HEK293 (cell line): ENCODE measurements around the gene ENAM.

Experiments
- CTCF ChIA-PET: fragments of 350-600 bp; formaldehyde crosslinking; extraction: SDS; loops from one replicate; lab custom pipeline; 2021; ENCODE audit warnings: antibody characterized with exemption; lab: Yijun Ruan, JAX
- POLR2A ChIA-PET: fragments of 300-600 bp; formaldehyde crosslinking; extraction: SDS; loops from one replicate; lab custom pipeline; 2020; ENCODE audit warnings: antibody characterized with exemption, inconsistent platforms; lab: Yijun Ruan, JAX
- H3K27ac ChIP-seq: fragments of 200-500 bp; sonication (Bioruptor generic); 2 replicates; pipeline ENCODE4 v1.5.1; 2014; ENCODE audit warnings: low read depth, low read length, control low read depth, inconsistent platforms; ENCODE audit errors: extremely low read depth
- H3K36me3 ChIP-seq, 2 experiments: fragments of 200-500 bp in 1 of 2; sonication (Bioruptor generic) in 1 of 2; 1 replicate in 1 of 2; 2 replicates in 1 of 2; pipeline ENCODE4 v1.5.1; 2014 to 2017; ENCODE audit warnings: inconsistent platforms in 2 of 2, low read length in 2 of 2; ENCODE audit not compliant: control insufficient read depth in 2 of 2, insufficient read depth in 1 of 2
- H3K4me1 ChIP-seq: fragments of 200-500 bp; sonication (Bioruptor generic); 2 replicates; pipeline ENCODE4 v1.5.1; 2014; ENCODE audit warnings: mild to moderate bottlenecking, low read length, inconsistent platforms; ENCODE audit not compliant: control insufficient read depth, insufficient read depth
- H3K4me3 ChIP-seq: 2 replicates; pipeline ENCODE4 v1.5.1; 2011; ENCODE audit warnings: low read depth, mild to moderate bottlenecking, control low read depth, low read length, moderate library complexity
- H3K9me3 ChIP-seq: fragments of 200-500 bp; sonication (Bioruptor generic); 2 replicates; pipeline ENCODE4 v1.5.1; 2014; ENCODE audit warnings: low read depth, low read length, inconsistent platforms; ENCODE audit not compliant: control insufficient read depth, insufficient read depth
- EGR2 ChIP-seq: fragments of 450-650 bp; formaldehyde crosslinking; IDR thresholded peaks from 2 replicates; pipeline ENCODE4 v1.5.1; 2016; ENCODE audit warnings: low read depth, missing biosample characterization, missing genetic modification characterization
- GLI4 ChIP-seq: fragments of 450-650 bp; formaldehyde crosslinking; IDR thresholded peaks from 2 replicates; pipeline ENCODE4 v1.5.1; 2016; ENCODE audit warnings: missing biosample characterization, missing genetic modification characterization
- SCRT1 ChIP-seq: fragments of 450-650 bp; formaldehyde crosslinking; IDR thresholded peaks from 2 replicates; pipeline ENCODE4 v1.5.1; 2016; ENCODE audit warnings: missing biosample characterization, missing genetic modification characterization, borderline replicate concordance
- SP3 ChIP-seq: fragments of 450-650 bp; formaldehyde crosslinking; IDR thresholded peaks from 2 replicates; pipeline ENCODE4 v1.5.1; 2016; ENCODE audit warnings: missing biosample characterization, missing genetic modification characterization
- YY1 ChIP-seq: fragments of 450-650 bp; formaldehyde crosslinking; IDR thresholded peaks from 2 replicates; pipeline ENCODE4 v1.5.1; 2018; ENCODE audit warnings: missing biosample characterization, missing genetic modification characterization
- ZBTB10 ChIP-seq: fragments of 450-650 bp; formaldehyde crosslinking; IDR thresholded peaks from 2 replicates; pipeline ENCODE4 v1.5.1; 2016; ENCODE audit warnings: missing biosample characterization, missing genetic modification characterization
- ZFP37 ChIP-seq: fragments of 450-650 bp; formaldehyde crosslinking; IDR thresholded peaks from 2 replicates; pipeline ENCODE4 v1.5.1; 2016; ENCODE audit warnings: missing biosample characterization, missing genetic modification characterization
- ZNF174 ChIP-seq: fragments of 450-650 bp; formaldehyde crosslinking; IDR thresholded peaks from 2 replicates; pipeline ENCODE4 v1.5.0; 2017; ENCODE audit warnings: missing biosample characterization, mild to moderate bottlenecking, missing genetic modification characterization
- ZNF18 ChIP-seq: fragments of 450-650 bp; formaldehyde crosslinking; IDR thresholded peaks from 2 replicates; pipeline ENCODE4 v1.5.1; 2016; ENCODE audit warnings: missing biosample characterization, missing genetic modification characterization
- ZNF239 ChIP-seq: fragments of 450-650 bp; formaldehyde crosslinking; IDR thresholded peaks from 2 replicates; pipeline ENCODE4 v1.5.1; 2016; ENCODE audit warnings: missing biosample characterization, missing genetic modification characterization
- ZNF24 ChIP-seq: fragments of 450-650 bp; formaldehyde crosslinking; IDR thresholded peaks from 2 replicates; pipeline ENCODE4 v1.5.1; 2016; ENCODE audit warnings: missing biosample characterization, missing genetic modification characterization
- ZNF366 ChIP-seq: fragments of 450-650 bp; formaldehyde crosslinking; conservative IDR thresholded peaks from 2 replicates; pipeline ENCODE4 v1.5.1; 2016; ENCODE audit warnings: missing biosample characterization, missing genetic modification characterization
- ZNF423 ChIP-seq: fragments of 450-650 bp; formaldehyde crosslinking; IDR thresholded peaks from 2 replicates; pipeline ENCODE4 v1.5.1; 2016; ENCODE audit warnings: missing biosample characterization, missing genetic modification characterization
- ZNF629 ChIP-seq: fragments of 450-650 bp; formaldehyde crosslinking; IDR thresholded peaks from 2 replicates; pipeline ENCODE4 v1.5.1; 2017; ENCODE audit warnings: missing biosample characterization, missing genetic modification characterization
- ZNF654 ChIP-seq: fragments of 450-650 bp; formaldehyde crosslinking; IDR thresholded peaks from 2 replicates; pipeline ENCODE4 v1.5.1; 2016; ENCODE audit warnings: low read depth, missing biosample characterization, missing genetic modification characterization
- ZNF658 ChIP-seq: fragments of 450-650 bp; formaldehyde crosslinking; IDR thresholded peaks from 2 replicates; pipeline ENCODE4; 2016; ENCODE audit warnings: missing biosample characterization, missing genetic modification characterization
- ZNF830 ChIP-seq: fragments of 450-650 bp; IDR thresholded peaks from 2 replicates; pipeline ENCODE4 v1.5.0; 2018; ENCODE audit warnings: missing biosample characterization, missing genetic modification characterization, low read depth, mild to moderate bottlenecking, moderate library complexity
- ZSCAN30 ChIP-seq: fragments of 450-650 bp; IDR thresholded peaks from 2 replicates; pipeline ENCODE4 v1.5.1; 2018; ENCODE audit warnings: missing biosample characterization, mild to moderate bottlenecking, missing genetic modification characterization, moderate library complexity
- TF ChIP-seq, protein P1 (sequence below): fragments of 450-650 bp; formaldehyde crosslinking; optimal IDR thresholded peaks from 2 replicates; pipeline ENCODE3; 2016; ENCODE audit warnings: missing biosample characterization, mild to moderate bottlenecking, missing genetic modification characterization
- TF ChIP-seq, protein P2 (sequence below): fragments of 450-650 bp; formaldehyde crosslinking; IDR thresholded peaks from 2 replicates; pipeline ENCODE4 v1.5.1; 2016; ENCODE audit warnings: missing biosample characterization, missing genetic modification characterization

The ENAM gene

GRCh38 chr4:70589785-70590184 lies 38.8 kb upstream of the ENAM start:
- Histone ChIP-seq H3K27ac (no peak overlapping the region), H3K9me3 (no peaks in the 10 kb centered on the region), H3K4me3 (no peak overlapping the region), H3K4me1 (no peaks in the 10 kb centered on the region), H3K36me3 (no peaks in the 10 kb centered on the region)
- TF ChIP-seq EGR2: no peak
- TF ChIP-seq ZNF658 (tag by site-specific recombination): no peak
- TF ChIP-seq ZSCAN30: no peak
- TF ChIP-seq SP3 (tag by site-specific recombination): no peak
- no peak for TF ChIP-seq YY1
- TF ChIP-seq GLI4 (tag by site-specific recombination): no peak
- TF ChIP-seq ZNF174 (tag by site-specific recombination): no peak
- TF ChIP-seq ZNF366 (tag by site-specific recombination): no peak
- TF ChIP-seq ZNF18 (tag by site-specific recombination): no peak
- TF ChIP-seq, protein P1, sequence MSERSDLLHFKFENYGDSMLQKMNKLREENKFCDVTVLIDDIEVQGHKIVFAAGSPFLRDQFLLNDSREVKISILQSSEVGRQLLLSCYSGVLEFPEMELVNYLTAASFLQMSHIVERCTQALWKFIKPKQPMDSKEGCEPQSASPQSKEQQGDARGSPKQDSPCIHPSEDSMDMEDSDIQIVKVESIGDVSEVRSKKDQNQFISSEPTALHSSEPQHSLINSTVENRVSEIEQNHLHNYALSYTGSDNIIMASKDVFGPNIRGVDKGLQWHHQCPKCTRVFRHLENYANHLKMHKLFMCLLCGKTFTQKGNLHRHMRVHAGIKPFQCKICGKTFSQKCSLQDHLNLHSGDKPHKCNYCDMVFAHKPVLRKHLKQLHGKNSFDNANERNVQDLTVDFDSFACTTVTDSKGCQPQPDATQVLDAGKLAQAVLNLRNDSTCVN (tag by site-specific recombination): no peak
- TF ChIP-seq SCRT1 (tag by site-specific recombination): no peak
- TF ChIP-seq ZBTB10 (tag by site-specific recombination): no peak
- no peak for TF ChIP-seq ZNF239 (tag by site-specific recombination)
- no peak for TF ChIP-seq ZNF629 (tag by site-specific recombination)
- TF ChIP-seq, protein P2, sequence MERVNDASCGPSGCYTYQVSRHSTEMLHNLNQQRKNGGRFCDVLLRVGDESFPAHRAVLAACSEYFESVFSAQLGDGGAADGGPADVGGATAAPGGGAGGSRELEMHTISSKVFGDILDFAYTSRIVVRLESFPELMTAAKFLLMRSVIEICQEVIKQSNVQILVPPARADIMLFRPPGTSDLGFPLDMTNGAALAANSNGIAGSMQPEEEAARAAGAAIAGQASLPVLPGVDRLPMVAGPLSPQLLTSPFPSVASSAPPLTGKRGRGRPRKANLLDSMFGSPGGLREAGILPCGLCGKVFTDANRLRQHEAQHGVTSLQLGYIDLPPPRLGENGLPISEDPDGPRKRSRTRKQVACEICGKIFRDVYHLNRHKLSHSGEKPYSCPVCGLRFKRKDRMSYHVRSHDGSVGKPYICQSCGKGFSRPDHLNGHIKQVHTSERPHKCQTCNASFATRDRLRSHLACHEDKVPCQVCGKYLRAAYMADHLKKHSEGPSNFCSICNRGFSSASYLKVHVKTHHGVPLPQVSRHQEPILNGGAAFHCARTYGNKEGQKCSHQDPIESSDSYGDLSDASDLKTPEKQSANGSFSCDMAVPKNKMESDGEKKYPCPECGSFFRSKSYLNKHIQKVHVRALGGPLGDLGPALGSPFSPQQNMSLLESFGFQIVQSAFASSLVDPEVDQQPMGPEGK: no peak
- TF ChIP-seq ZFP37 (tag by site-specific recombination): no peak
- no peak for TF ChIP-seq ZNF423 (tag by site-specific recombination)
- no peak for TF ChIP-seq ZNF654 (tag by site-specific recombination)
- TF ChIP-seq ZNF24 (tag by site-specific recombination): no peak
- TF ChIP-seq ZNF830 (tag by site-specific recombination): no peak
- CTCF ChIA-PET: interaction anchor here (0.9 kb wide), 1 partner anchor 11 kb away, joined by 3 read pairs; no protein-coding TSS in a partner anchor
- POLR2A ChIA-PET: interaction anchor here (0.7 kb wide), 1 partner anchor 48 kb away, joined by 5 read pairs; no protein-coding TSS in a partner anchor
